Stimulated activated CD4-positive, alpha-beta T cell treated with anti-CD3 and anti-CD28 coated beads, Interleukin-12 subunit alpha, Interleukin-12 subunit beta, amount 100 ng/mL, for 24 hours (primary cell): Measurements from ENCODE around the gene TBC1D12.
"Not testable (repeated sequence)": the region's sequence is repeated elsewhere in the genome, so short reads cannot be mapped to it uniquely, and the experiment has no call there.

Experiments
- DNase-seq, 2 experiments: peaks; one replicate each; pipeline ENCODE4 v3.0.0-alpha.2; 2020; ENCODE audit warnings: low read depth in 2 of 2

The TBC1D12 gene

GRCh38 chr10:94456942-94457341, 54.6 kb downstream of the TBC1D12 start:
- no peak for DNase-seq

GRCh38 chr10:94459385-94459784, 57.0 kb downstream of the TBC1D12 start:
- no peak for DNase-seq

GRCh38 chr10:94461503-94461902, 59.2 kb downstream of the TBC1D12 start:
- no peak for DNase-seq

GRCh38 chr10:94462130-94462529, 59.8 kb downstream of the TBC1D12 start:
- no peak for DNase-seq

- DNase-seq, result no peak
Observed at GRCh38 chr10:94465684-94466083, 63.3 kb downstream of the TBC1D12 start.

GRCh38 chr10:94481410-94481809, 79.1 kb downstream of the TBC1D12 start:
- no peak for DNase-seq

GRCh38 chr10:94483970-94484369, 81.6 kb downstream of the TBC1D12 start:
- DNase-seq, result no peak

GRCh38 chr10:94485094-94485493, 82.8 kb downstream of the TBC1D12 start:
- DNase-seq, result no peak

- no peak for DNase-seq
Observed at GRCh38 chr10:94487575-94487974, 85.2 kb downstream of the TBC1D12 start.

- DNase-seq, result no peak
Observed at GRCh38 chr10:94489107-94489506, 86.8 kb downstream of the TBC1D12 start.

GRCh38 chr10:94489976-94490788, 87.8 kb downstream of the TBC1D12 start:
- DNase-seq, result no peak

GRCh38 chr10:94490789-94491039, 88.4 kb downstream of the TBC1D12 start:
- no peak for DNase-seq

- DNase-seq, result no peak
Observed at GRCh38 chr10:94493463-94493862, 91.1 kb downstream of the TBC1D12 start.

GRCh38 chr10:94496010-94496409, 93.7 kb downstream of the TBC1D12 start:
- no peak for DNase-seq

GRCh38 chr10:94496646-94497045, 94.3 kb downstream of the TBC1D12 start:
- DNase-seq, result no peak

- no peak for DNase-seq
Observed at GRCh38 chr10:94500063-94500462, 97.7 kb downstream of the TBC1D12 start.

- no peak for DNase-seq
Observed at GRCh38 chr10:94521276-94522250, 119.2 kb downstream of the TBC1D12 start.

- DNase-seq, result no peak
Observed at GRCh38 chr10:94524146-94524545, 121.8 kb downstream of the TBC1D12 start.

- DNase-seq, result no peak
Observed at GRCh38 chr10:94524711-94525110, 122.4 kb downstream of the TBC1D12 start.

GRCh38 chr10:94531550-94531949, 129.2 kb downstream of the TBC1D12 start:
- not testable (repeated sequence) for DNase-seq

GRCh38 chr10:94533027-94533426, 130.7 kb downstream of the TBC1D12 start:
- DNase-seq, result no peak

GRCh38 chr10:94542282-94542681, 139.9 kb downstream of the TBC1D12 start:
- DNase-seq, result not testable (repeated sequence)
